Activated CD4-positive, alpha-beta T cell treated with anti-CD3 and anti-CD28 coated beads for 1 hour (primary cell): ENCODE measurements around the gene FRMD4A.

Experiments
- DNase-seq: peaks from one replicate; pipeline ENCODE4 v3.0.0-alpha.2; 2020

FRMD4A gene

GRCh38 chr10:13711291-13711690 is 619.4 kb downstream of the FRMD4A start:
- DNase-seq, result no peak

GRCh38 chr10:13709931-13710650 is 620.6 kb downstream of the FRMD4A start:
- no peak for DNase-seq

- DNase-seq, result no peak
Observed at GRCh38 chr10:13708256-13708990, 622.3 kb downstream of the FRMD4A start.

GRCh38 chr10:13707156-13707881 is 623.4 kb downstream of the FRMD4A start:
- DNase-seq, result no peak

- DNase-seq, result no peak
Observed at GRCh38 chr10:13706604-13707003, 624.1 kb downstream of the FRMD4A start.

- DNase-seq, result no peak
Observed at GRCh38 chr10:13706175-13706574, 624.5 kb downstream of the FRMD4A start.

- DNase-seq, result no peak
Observed at GRCh38 chr10:13705526-13706174, 625.1 kb downstream of the FRMD4A start.

GRCh38 chr10:13704964-13705363 is 625.8 kb downstream of the FRMD4A start:
- no peak for DNase-seq

- no peak for DNase-seq
Observed at GRCh38 chr10:13703997-13704536, 626.7 kb downstream of the FRMD4A start.

GRCh38 chr10:13703101-13703818 is 627.5 kb downstream of the FRMD4A start:
- DNase-seq, result no peak

GRCh38 chr10:13701157-13701919 is 629.4 kb downstream of the FRMD4A start:
- no peak for DNase-seq

- DNase-seq, result no peak
Observed at GRCh38 chr10:13700473-13701144, 630.1 kb downstream of the FRMD4A start.

GRCh38 chr10:13699216-13699615 is 631.5 kb downstream of the FRMD4A start:
- no peak for DNase-seq

- DNase-seq, result no peak
Observed at GRCh38 chr10:13698217-13698616, 632.5 kb downstream of the FRMD4A start.

- DNase-seq, result no peak
Observed at GRCh38 chr10:13696071-13696470, 634.7 kb downstream of the FRMD4A start.

- DNase-seq, result no peak
Observed at GRCh38 chr10:13695588-13695987, 635.1 kb downstream of the FRMD4A start.

GRCh38 chr10:13693783-13694700 is 636.7 kb downstream of the FRMD4A start:
- DNase-seq, result no peak

- no peak for DNase-seq
Observed at GRCh38 chr10:13690281-13690825, 640.4 kb downstream of the FRMD4A start.

- no peak for DNase-seq
Observed at GRCh38 chr10:13686331-13686752, 644.4 kb downstream of the FRMD4A start.
